Aorta (tissue), 5 donors: ENCODE measurements around the gene GAPT. TPM values are rescaled to one million over a fixed set of nuclear protein-coding genes. Genes with fewer than 3 reads are reported as not detected.

Source experiments
- ATAC-seq: fragments of 200-7000 bp; cut with Tn5 transposase; one replicate; pipeline ENCODE4 v1.9.1; 2022; ENCODE audit warnings: moderate library complexity; ENCODE audit not compliant: low FRiP score
- DNase-seq, 2 donors: peaks; one replicate each; pipeline ENCODE4 v3.0.0-alpha.2; 2020
- H3K27ac ChIP-seq, 2 donors: one replicate each; pipeline ENCODE4 v1.5.1; 2013; ENCODE audit warnings: low read length in 2 of 2, mild to moderate bottlenecking in 2 of 2, moderate library complexity in 2 of 2, control low read depth in 1 of 2, inconsistent platforms in 1 of 2, low read depth in 1 of 2
- H3K27me3 ChIP-seq, 2 donors: one replicate each; pipeline ENCODE4 v1.6.1; 2013; ENCODE audit warnings: control low read depth in 1 of 2, low read length in 1 of 2, mild to moderate bottlenecking in 1 of 2, moderate library complexity in 1 of 2; ENCODE audit not compliant: insufficient read depth in 2 of 2, control insufficient read depth in 1 of 2
- H3K36me3 ChIP-seq, 2 donors: one replicate each; pipeline ENCODE4 v1.6.1; 2013; ENCODE audit warnings: control low read depth in 1 of 2, low read length in 1 of 2, mild to moderate bottlenecking in 1 of 2; ENCODE audit not compliant: insufficient read depth in 2 of 2, control insufficient read depth in 1 of 2
- H3K4me1 ChIP-seq, 2 donors: one replicate each; pipeline ENCODE4 v1.6.1; 2013; ENCODE audit warnings: low read length in 2 of 2, control low read depth in 1 of 2, mild to moderate bottlenecking in 1 of 2, moderate library complexity in 1 of 2; ENCODE audit not compliant: insufficient read depth in 2 of 2, control insufficient read depth in 1 of 2
- H3K4me3 ChIP-seq, 2 donors: one replicate each; pipeline ENCODE4 v1.5.1; 2013; ENCODE audit warnings: low read length in 2 of 2, control low read depth in 1 of 2, mild to moderate bottlenecking in 1 of 2
- H3K9me3 ChIP-seq: one replicate; pipeline ENCODE4 v1.6.1; 2013; ENCODE audit warnings: mild to moderate bottlenecking, low read length; ENCODE audit not compliant: control insufficient read depth
- WGBS, 2 donors: extraction: QIAGEN DNeasy Blood & Tissue Kit; methylation state at CpG; one replicate each; pipeline ENCODE4 v1.1.7; 2013; 5-methylcytosine and 5-hydroxymethylcytosine counted together
- intact Hi-C, 2 donors: fragments of 100-400 bp; cut with DNase I; formaldehyde crosslinking; loops; one replicate each; pipeline versions ENCODE4 v1.14.2 to v1.15.0; 2022
- long read RNA-seq, 2 donors: library from polyadenylated mRNA; unstranded; transcript quantifications; one replicate each; pipeline ENCODE4 v2.0.0, GENCODE V29; 2020 to 2021
- polyA plus RNA-seq, 2 donors: library from polyadenylated mRNA; stranded (reverse); fragments of 200-250 nt; gene quantifications; one replicate each; pipeline ENCODE4 v1.2.3, GENCODE V29; 2013
- total RNA-seq, 2 donors: library from RNA; stranded (reverse); fragmentation: NEBNext Ultra II Directional; extraction: Animal tissue kit (Norgen Biotek cat#: 25700); gene quantifications; one replicate each; pipeline ENCODE4 v1.2.1, GENCODE V29; 2021
- donor health status: healthy with polysubstance abuse.
- donor health status: Bipolar disorder and iron deficiency.
- donor health status: DM: no; HTN: no; CAD: no.
- donor health status: DM: no; HTN: no; CAD: no.
- donor health status: DM: yes; HTN: yes; CAD: no.

Gene GAPT
- total RNA-seq (1 to 10 TPM; 1.9 to 2.8 TPM), polyA plus RNA-seq (1 to 10 TPM in 1 of 2 donors, under 1 TPM in 1; 0.82 to 1.3 TPM)
- long read RNA-seq, donor 1, partial matches to known transcripts, result 0 of 2 reads
- long read RNA-seq, donor 1, other reads (novel, unspliced or antisense), result 0 of 2 reads
- long read RNA-seq, donor 2, partial matches to known transcripts, result 0 of 1 reads
- long read RNA-seq, donor 2, other reads (novel, unspliced or antisense), result 1 of 1 reads

- no peaks in the 10 kb centered on the region for H3K4me1 ChIP-seq
- intact Hi-C loops, result no loop called here
- no peaks in the 10 kb centered on the region for H3K27me3 ChIP-seq
- no peak within 1 kb of the TSS for H3K4me3 ChIP-seq
- ATAC-seq, result no peak
- no peak within 1 kb of the TSS for H3K27ac ChIP-seq
- H3K9me3 ChIP-seq, result no peaks in the 10 kb centered on the region
- 78 to 80% methylated on average over 6 of the region's 6 CpGs for WGBS, 2 donors
- H3K36me3 ChIP-seq, result no peaks in the 10 kb centered on the region
- DNase-seq, result no peak
Observed at GRCh38 chr5:58491216-58491892, at the start of gene GAPT. TSS of gene GAPT (plus strand) at chr5:58491435. CDS start at chr5:58494537, 3,102 bp downstream.

- ATAC-seq (no peak), DNase-seq (no peak)
- Histone ChIP-seq H3K9me3 (no peaks in the 10 kb centered on the region), H3K4me1 (no peaks in the 10 kb centered on the region), H3K4me3 (no peak overlapping the region), H3K27ac (no peak overlapping the region), H3K27me3 (no peaks in the 10 kb centered on the region), H3K36me3 (no peaks in the 10 kb centered on the region)
- intact Hi-C loops, result no loop called here
Observed at GRCh38 chr5:58444805-58445204, 46.4 kb upstream of the GAPT start.

- 92 to 94% methylated on average over 10 of the region's 10 CpGs for WGBS, 2 donors
- H3K4me1 ChIP-seq, result no peaks in the 10 kb centered on the region
- H3K27ac ChIP-seq, result no peak overlapping the region
- H3K27me3 ChIP-seq, result no peaks in the 10 kb centered on the region
- no peak overlapping the region for H3K4me3 ChIP-seq
- no peaks in the 10 kb centered on the region for H3K36me3 ChIP-seq
- H3K9me3 ChIP-seq, result no peaks in the 10 kb centered on the region
- ATAC-seq, result no peak
- intact Hi-C loops, result no loop called here
- DNase-seq, result no peak
Observed at GRCh38 chr5:58446024-58446423, 45.2 kb upstream of the GAPT start.

- WGBS, 2 donors, result 75 to 77% methylated on average over 2 of the region's 2 CpGs
- intact Hi-C loops, result no loop called here
- ATAC-seq, result no peak
Observed at GRCh38 chr5:58447226-58447625, 44.0 kb upstream of the GAPT start.

GRCh38 chr5:58450018-58450417, 41.2 kb upstream of the GAPT start:
- H3K27me3 ChIP-seq, result no peaks in the 10 kb centered on the region
- peaks cover 0 to 5% of the 10 kb centered on the region in 2 donors for H3K36me3 ChIP-seq
- intact Hi-C loops, result no loop called here
- H3K9me3 ChIP-seq, result no peaks in the 10 kb centered on the region
- peaks cover 0 to 3% of the 10 kb centered on the region in 2 donors for H3K4me1 ChIP-seq
- no peak overlapping the region for H3K4me3 ChIP-seq
- ATAC-seq, result no peak
- H3K27ac ChIP-seq, result no peak overlapping the region
- no peak for DNase-seq
- WGBS, 2 donors, result 55 to 64% methylated on average over 3 of the region's 3 CpGs

More at GRCh38 chr5:58447226-58447625, 44.0 kb upstream of the GAPT start:
- H3K4me3 ChIP-seq, result no peak overlapping the region
- no peaks in the 10 kb centered on the region for H3K4me1 ChIP-seq
- DNase-seq, result no peak
- H3K27me3 ChIP-seq, result no peaks in the 10 kb centered on the region
- H3K36me3 ChIP-seq, result no peaks in the 10 kb centered on the region
- H3K9me3 ChIP-seq, result no peaks in the 10 kb centered on the region
- H3K27ac ChIP-seq, result no peak overlapping the region

GRCh38 chr5:58450811-58451629, 40.2 kb upstream of the GAPT start:
- ATAC-seq, result no peak
- peaks cover 0 to 3% of the 10 kb centered on the region in 2 donors for H3K4me1 ChIP-seq
- no peaks in the 10 kb centered on the region for H3K27me3 ChIP-seq
- no peaks in the 10 kb centered on the region for H3K9me3 ChIP-seq
- peaks cover 0 to 8% of the 10 kb centered on the region in 2 donors for H3K36me3 ChIP-seq
- 58 to 63% methylated on average over 10 of the region's 10 CpGs for WGBS, 2 donors
- DNase-seq, result no peak
- intact Hi-C loops, result no loop called here
- no peak overlapping the region for H3K4me3 ChIP-seq
- peak overlapping the region in 1 of 2 donors; percentile 33 for H3K27ac ChIP-seq

- H3K36me3 ChIP-seq, result peaks cover 2 to 8% of the 10 kb centered on the region in 2 donors
- H3K4me3 ChIP-seq, result no peak overlapping the region
- no peaks in the 10 kb centered on the region for H3K27me3 ChIP-seq
- peaks cover 0 to 3% of the 10 kb centered on the region in 2 donors for H3K4me1 ChIP-seq
- DNase-seq (no peak), ATAC-seq (no peak)
- WGBS, 2 donors, result 63 to 67% methylated on average over 8 of the region's 8 CpGs
- H3K9me3 ChIP-seq, result no peaks in the 10 kb centered on the region
- intact Hi-C loops, result no loop called here
- H3K27ac ChIP-seq, result peak overlapping the region in 1 of 2 donors; percentile 12
Observed at GRCh38 chr5:58451732-58452565, 39.3 kb upstream of the GAPT start.

- intact Hi-C loops, result no loop called here
- no peak for ATAC-seq
- H3K4me3 ChIP-seq, result no peak overlapping the region
- DNase-seq, result no peak
- H3K9me3 ChIP-seq, result no peaks in the 10 kb centered on the region
- H3K27ac ChIP-seq, result peak overlapping the region in 1 of 2 donors; percentile 51
- WGBS, 2 donors, result 66 to 80% methylated on average over 3 of the region's 3 CpGs
- peaks cover 0 to 3% of the 10 kb centered on the region in 2 donors for H3K4me1 ChIP-seq
- peaks cover 3 to 8% of the 10 kb centered on the region in 2 donors for H3K36me3 ChIP-seq
- H3K27me3 ChIP-seq, result no peaks in the 10 kb centered on the region
Observed at GRCh38 chr5:58452566-58453258, 38.5 kb upstream of the GAPT start.
